ENCODE measurements around the gene NAB2.

DNA sequence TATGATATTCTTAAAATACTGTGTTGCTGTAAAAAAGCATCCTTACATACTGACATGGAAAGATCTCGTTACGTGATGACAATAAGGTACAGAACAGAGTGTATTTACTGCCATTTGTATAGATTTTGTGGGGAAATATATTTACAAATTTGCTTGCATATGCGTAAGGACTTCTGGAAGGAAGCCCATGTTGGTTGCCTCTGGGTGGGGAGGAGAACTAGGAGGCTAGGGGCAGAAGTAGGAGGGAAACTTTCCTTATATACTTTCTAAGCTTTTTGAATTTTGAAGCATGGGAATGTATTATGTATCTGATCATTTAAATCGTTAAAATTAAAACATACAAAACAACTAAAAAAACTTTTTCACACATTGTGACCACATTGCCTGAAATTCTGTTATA lies 48.7 kb upstream of the NAB2 start:
- TF ChIP-seq CTCF (IDR thresholded peaks at IDR 0.05) (no peak), POLR2A (IDR thresholded peaks at IDR 0.05) (no peak)

Data from thyroid gland (tissue), 4 donors.